Measurements from ENCODE around the gene PRDM12.

PRDM12 gene

DNA sequence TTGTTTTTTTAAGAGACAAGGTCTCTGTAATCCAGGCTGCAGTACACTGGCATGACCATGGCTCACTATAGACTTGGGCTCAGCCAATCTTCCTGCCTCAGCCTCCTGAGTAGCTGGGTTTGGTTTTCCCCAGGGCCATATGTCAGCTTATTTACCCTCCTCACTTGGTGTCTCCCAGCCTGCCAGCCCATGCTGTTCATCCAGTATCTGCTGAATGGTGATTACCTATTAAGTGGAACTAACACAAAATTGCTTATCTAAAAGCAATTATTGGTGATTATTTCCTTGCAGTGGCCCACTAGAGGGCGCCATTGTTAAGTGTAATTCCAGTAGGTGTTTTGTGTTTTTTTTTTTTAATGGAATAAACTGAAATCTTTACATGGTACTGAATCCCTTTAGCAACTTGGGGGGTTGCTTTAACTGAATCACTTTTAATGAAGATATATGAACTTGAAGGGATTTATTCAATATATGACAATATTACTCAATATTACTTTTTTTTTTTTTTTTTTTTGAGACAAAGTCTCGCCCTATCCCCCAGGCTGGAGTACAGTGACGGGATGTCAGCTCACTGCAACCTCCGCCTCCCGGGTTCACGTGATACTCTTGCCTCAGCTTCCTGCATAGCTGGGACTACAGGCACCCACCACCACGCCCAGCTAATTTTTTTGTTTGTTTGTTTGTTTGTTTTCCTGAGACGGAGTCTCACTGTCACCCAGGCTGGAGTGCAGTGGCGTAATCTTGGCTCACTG lies 43.0 kb downstream of the PRDM12 start:
- DNase-seq, result peak; percentile 64

DNA sequence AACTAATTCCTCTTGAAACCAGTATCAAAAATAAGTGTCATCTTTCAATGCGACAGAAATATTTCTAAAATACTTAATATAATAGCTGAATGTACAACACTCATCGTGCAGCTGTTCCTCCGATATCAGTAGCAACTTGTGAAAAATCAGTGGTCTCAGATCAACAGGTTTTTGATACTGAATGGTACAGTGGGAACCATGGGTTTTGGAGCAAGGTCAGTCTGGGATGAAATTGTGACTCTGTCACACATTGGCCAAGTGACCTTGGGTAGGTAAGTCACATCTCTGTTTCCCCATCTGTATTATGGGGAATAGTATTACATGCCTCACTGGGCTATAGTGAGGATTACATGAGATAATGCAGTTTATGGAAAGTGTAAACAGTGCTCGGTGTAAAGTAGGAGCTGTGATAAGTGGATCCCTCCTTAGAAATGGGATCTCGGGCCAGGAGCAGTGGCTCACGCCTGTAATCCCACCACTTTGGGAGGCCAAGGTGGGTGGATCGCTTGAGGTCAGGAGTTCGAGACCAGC lies 46.5 kb downstream of the PRDM12 start:
- H3K27ac ChIP-seq (ENCODE audit: low read length), result no peak overlapping the region
- H3K4me2 ChIP-seq (ENCODE audit: insufficient read depth, low read length), result no peak overlapping the region
- ATAC-seq (ENCODE audit: insufficient read depth, low read depth) (no peak), DNase-seq (no peak)
- peaks cover 4% of the 10 kb centered on the region; the same call in 1 of the 2 replicates for H4K20me1 ChIP-seq (ENCODE audit: insufficient read depth, low read length)
- H3K36me3 ChIP-seq (ENCODE audit: insufficient read depth, low read length), result no peaks in the 10 kb centered on the region
- H2AFZ ChIP-seq (ENCODE audit: low read depth, low read length), result no peak overlapping the region
- TF ChIP-seq, protein P1, sequence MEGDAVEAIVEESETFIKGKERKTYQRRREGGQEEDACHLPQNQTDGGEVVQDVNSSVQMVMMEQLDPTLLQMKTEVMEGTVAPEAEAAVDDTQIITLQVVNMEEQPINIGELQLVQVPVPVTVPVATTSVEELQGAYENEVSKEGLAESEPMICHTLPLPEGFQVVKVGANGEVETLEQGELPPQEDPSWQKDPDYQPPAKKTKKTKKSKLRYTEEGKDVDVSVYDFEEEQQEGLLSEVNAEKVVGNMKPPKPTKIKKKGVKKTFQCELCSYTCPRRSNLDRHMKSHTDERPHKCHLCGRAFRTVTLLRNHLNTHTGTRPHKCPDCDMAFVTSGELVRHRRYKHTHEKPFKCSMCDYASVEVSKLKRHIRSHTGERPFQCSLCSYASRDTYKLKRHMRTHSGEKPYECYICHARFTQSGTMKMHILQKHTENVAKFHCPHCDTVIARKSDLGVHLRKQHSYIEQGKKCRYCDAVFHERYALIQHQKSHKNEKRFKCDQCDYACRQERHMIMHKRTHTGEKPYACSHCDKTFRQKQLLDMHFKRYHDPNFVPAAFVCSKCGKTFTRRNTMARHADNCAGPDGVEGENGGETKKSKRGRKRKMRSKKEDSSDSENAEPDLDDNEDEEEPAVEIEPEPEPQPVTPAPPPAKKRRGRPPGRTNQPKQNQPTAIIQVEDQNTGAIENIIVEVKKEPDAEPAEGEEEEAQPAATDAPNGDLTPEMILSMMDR (IDR thresholded peaks at IDR 0.05; ENCODE audit: borderline replicate concordance, extremely low read depth, low read length, poor library complexity, severe bottlenecking), result no peak
- TF ChIP-seq EZH2 (IDR thresholded peaks at IDR 0.05; ENCODE audit: borderline replicate concordance, low read depth, low read length, severe bottlenecking), result no peak
- no peaks in the 10 kb centered on the region for H3K27me3 ChIP-seq (ENCODE audit: insufficient read depth, low read length, poor library complexity)
- H3K79me2 ChIP-seq (ENCODE audit: insufficient read depth, low read length), result peaks cover 28% of the 10 kb centered on the region
- H3K4me1 ChIP-seq (ENCODE audit: insufficient read depth, low read length), result peaks cover 32% of the 10 kb centered on the region
- no peaks in the 10 kb centered on the region for H3K9me3 ChIP-seq (ENCODE audit: insufficient read depth, low read length, severe bottlenecking)
- no peak overlapping the region for H3K9ac ChIP-seq (ENCODE audit: low read depth, low read length)
- H3K4me3 ChIP-seq (ENCODE audit: low read depth in 1 of 2, low read length in 2 of 2), result no peak overlapping the region

More for the DNA sequence above, 43.0 kb downstream of the PRDM12 start:
- ATAC-seq (ENCODE audit: insufficient read depth, low read depth), result peak; percentile 64; the same call in 2 of the 3 replicates
- H3K9me3 ChIP-seq (ENCODE audit: insufficient read depth, low read length, severe bottlenecking), result no peaks in the 10 kb centered on the region
- no peak overlapping the region for H3K27ac ChIP-seq (ENCODE audit: low read length)
- peaks cover 17% of the 10 kb centered on the region; the same call in 1 of the 2 replicates for H4K20me1 ChIP-seq (ENCODE audit: insufficient read depth, low read length)
- H3K27me3 ChIP-seq (ENCODE audit: insufficient read depth, low read length, poor library complexity), result no peaks in the 10 kb centered on the region
- H3K4me3 ChIP-seq (ENCODE audit: low read depth in 1 of 2, low read length in 2 of 2), result no peak overlapping the region
- H2AFZ ChIP-seq (ENCODE audit: low read depth, low read length), result no peak overlapping the region
- no peak for TF ChIP-seq EZH2 (IDR thresholded peaks at IDR 0.05; ENCODE audit: borderline replicate concordance, low read depth, low read length, severe bottlenecking)
- TF ChIP-seq, protein P1 (IDR thresholded peaks at IDR 0.05; ENCODE audit: borderline replicate concordance, extremely low read depth, low read length, poor library complexity, severe bottlenecking), result peak; percentile 80
- H3K9ac ChIP-seq (ENCODE audit: low read depth, low read length), result no peak overlapping the region
- H3K4me2 ChIP-seq (ENCODE audit: insufficient read depth, low read length), result no peak overlapping the region
- no peaks in the 10 kb centered on the region for H3K79me2 ChIP-seq (ENCODE audit: insufficient read depth, low read length)
- peaks cover 25% of the 10 kb centered on the region for H3K36me3 ChIP-seq (ENCODE audit: insufficient read depth, low read length)
- H3K4me1 ChIP-seq (ENCODE audit: insufficient read depth, low read length), result peaks cover 6% of the 10 kb centered on the region

DNA sequence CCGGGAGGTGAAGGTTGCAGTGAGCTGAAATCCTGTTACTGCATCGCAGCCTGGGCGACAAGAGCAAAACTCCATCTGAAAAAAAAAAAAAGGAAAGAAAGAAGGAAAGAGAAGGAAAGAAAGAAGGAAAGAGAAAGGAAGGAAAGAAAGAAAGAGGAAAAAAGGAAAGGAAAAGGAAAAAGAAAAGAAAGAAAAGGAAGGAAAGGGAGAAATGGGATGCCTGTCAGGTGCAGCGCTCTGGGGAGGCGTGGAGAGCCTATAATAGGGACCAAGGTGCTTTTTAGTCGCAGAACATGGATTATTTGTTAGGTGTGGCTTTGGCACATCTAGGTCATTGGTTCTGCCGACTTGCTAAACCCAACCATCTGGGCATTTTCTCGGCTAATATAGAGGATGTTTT lies 47.1 kb downstream of the PRDM12 start:
- ATAC-seq (ENCODE audit: insufficient read depth, low read depth), result no peak
- no peak for DNase-seq
- Histone ChIP-seq H3K4me1 (ENCODE audit: insufficient read depth, low read length) (peaks cover 38% of the 10 kb centered on the region), H3K27ac (ENCODE audit: low read length) (no peak overlapping the region), H3K9me3 (ENCODE audit: insufficient read depth, low read length, severe bottlenecking) (no peaks in the 10 kb centered on the region), H4K20me1 (ENCODE audit: insufficient read depth, low read length) (peaks cover 4% of the 10 kb centered on the region; the same call in 1 of the 2 replicates), H3K79me2 (ENCODE audit: insufficient read depth, low read length) (peaks cover 34% of the 10 kb centered on the region), H3K9ac (ENCODE audit: low read depth, low read length) (no peak overlapping the region), H3K4me2 (ENCODE audit: insufficient read depth, low read length) (no peak overlapping the region), H3K4me3 (ENCODE audit: low read depth in 1 of 2, low read length in 2 of 2) (no peak overlapping the region), H2AFZ (ENCODE audit: low read depth, low read length) (no peak overlapping the region), H3K27me3 (ENCODE audit: insufficient read depth, low read length, poor library complexity) (no peaks in the 10 kb centered on the region), H3K36me3 (ENCODE audit: insufficient read depth, low read length) (no peaks in the 10 kb centered on the region)
- TF ChIP-seq, protein P1 (IDR thresholded peaks at IDR 0.05; ENCODE audit: borderline replicate concordance, extremely low read depth, low read length, poor library complexity, severe bottlenecking), result no peak
- no peak for TF ChIP-seq EZH2 (IDR thresholded peaks at IDR 0.05; ENCODE audit: borderline replicate concordance, low read depth, low read length, severe bottlenecking)

Data from DND-41 (cell line).